ENCODE measurements around the gene MGAT3.
A peak's percentile ranks its signal among the peaks of the same experiment; 100 is the strongest.

Gene MGAT3

GRCh38 chr22:39491696-39492095 is 34.9 kb downstream of the MGAT3 start:
- ATAC-seq (replicated peaks) (no peak), DNase-seq (no peak)
- Mint-ChIP-seq H3K36me3 (peaks cover 4 to 8% of the 10 kb centered on the region in 2 donors), H3K4me1 (peaks cover 31 to 47% of the 10 kb centered on the region in 2 donors), H3K9me3 (no peaks in the 10 kb centered on the region), H3K27me3 (no peaks in the 10 kb centered on the region), H3K27ac (no peak overlapping the region), H3K4me3 (no peak overlapping the region)

GRCh38 chr22:39492186-39492585 is 35.4 kb downstream of the MGAT3 start:
- Mint-ChIP-seq H3K27ac (no peak overlapping the region), H3K9me3 (no peaks in the 10 kb centered on the region), H3K4me3 (no peak overlapping the region), H3K36me3 (peaks cover 4 to 8% of the 10 kb centered on the region in 2 donors), H3K27me3 (no peaks in the 10 kb centered on the region), H3K4me1 (peaks cover 31 to 50% of the 10 kb centered on the region in 2 donors)
- DNase-seq (no peak), ATAC-seq (replicated peaks) (no peak)

- no peak for DNase-seq
- H3K27me3 Mint-ChIP-seq, result no peaks in the 10 kb centered on the region
- no peak for ATAC-seq (replicated peaks)
- H3K4me3 Mint-ChIP-seq, result no peak overlapping the region
- no peaks in the 10 kb centered on the region for H3K9me3 Mint-ChIP-seq
- H3K36me3 Mint-ChIP-seq, result no peaks in the 10 kb centered on the region
- H3K4me1 Mint-ChIP-seq, result peaks cover 31 to 50% of the 10 kb centered on the region in 2 donors
- H3K27ac Mint-ChIP-seq, result no peak overlapping the region
Measured at GRCh38 chr22:39493759-39494158, 36.9 kb downstream of the MGAT3 start.

- DNase-seq, result no peak
- Mint-ChIP-seq H3K36me3 (no peaks in the 10 kb centered on the region), H3K27me3 (no peaks in the 10 kb centered on the region), H3K27ac (no peak overlapping the region), H3K4me1 (peaks cover 29 to 43% of the 10 kb centered on the region in 2 donors), H3K4me3 (no peak overlapping the region), H3K9me3 (no peaks in the 10 kb centered on the region)
- ATAC-seq (replicated peaks), result no peak
Measured at GRCh38 chr22:39494471-39495120, 37.8 kb downstream of the MGAT3 start.

- Mint-ChIP-seq H3K36me3 (no peaks in the 10 kb centered on the region), H3K27me3 (no peaks in the 10 kb centered on the region), H3K4me1 (peaks cover 22 to 38% of the 10 kb centered on the region in 2 donors), H3K27ac (no peak overlapping the region), H3K9me3 (no peaks in the 10 kb centered on the region), H3K4me3 (no peak overlapping the region)
- peak; percentile 89 for ATAC-seq (replicated peaks)
- peak; percentile 40 for DNase-seq
Measured at GRCh38 chr22:39496131-39496838, 39.5 kb downstream of the MGAT3 start.

GRCh38 chr22:39497429-39497828 is 40.6 kb downstream of the MGAT3 start:
- no peak for ATAC-seq (replicated peaks)
- Mint-ChIP-seq H3K4me3 (no peak overlapping the region), H3K27me3 (no peaks in the 10 kb centered on the region), H3K27ac (no peak overlapping the region), H3K36me3 (peaks cover 3 to 4% of the 10 kb centered on the region in 2 donors), H3K4me1 (peaks cover 25 to 45% of the 10 kb centered on the region in 2 donors), H3K9me3 (no peaks in the 10 kb centered on the region)
- DNase-seq, result no peak

GRCh38 chr22:39498368-39498767 is 41.6 kb downstream of the MGAT3 start:
- Mint-ChIP-seq H3K4me1 (peaks cover 20 to 42% of the 10 kb centered on the region in 2 donors), H3K9me3 (no peaks in the 10 kb centered on the region), H3K4me3 (no peak overlapping the region), H3K36me3 (peaks cover 3 to 4% of the 10 kb centered on the region in 2 donors), H3K27me3 (no peaks in the 10 kb centered on the region), H3K27ac (no peak overlapping the region)
- ATAC-seq (replicated peaks) (no peak), DNase-seq (no peak)

- no peak for ATAC-seq (replicated peaks)
- peaks cover 22 to 42% of the 10 kb centered on the region in 2 donors for H3K4me1 Mint-ChIP-seq
- H3K27ac Mint-ChIP-seq, result peak overlapping the region; percentile 60
Measured at GRCh38 chr22:39498802-39499201, 42.0 kb downstream of the MGAT3 start.

GRCh38 chr22:39500101-39500500 is 43.3 kb downstream of the MGAT3 start:
- no peaks in the 10 kb centered on the region for H3K9me3 Mint-ChIP-seq
- H3K36me3 Mint-ChIP-seq, result peaks cover 10 to 16% of the 10 kb centered on the region in 2 donors
- H3K4me3 Mint-ChIP-seq, result no peak overlapping the region
- no peak overlapping the region for H3K27ac Mint-ChIP-seq
- DNase-seq, result no peak
- no peak for ATAC-seq (replicated peaks)
- H3K4me1 Mint-ChIP-seq, result peaks cover 19 to 47% of the 10 kb centered on the region in 2 donors
- no peaks in the 10 kb centered on the region for H3K27me3 Mint-ChIP-seq

More at GRCh38 chr22:39498802-39499201, 42.0 kb downstream of the MGAT3 start:
- DNase-seq, result no peak
- Mint-ChIP-seq H3K27me3 (no peaks in the 10 kb centered on the region), H3K4me3 (no peak overlapping the region), H3K36me3 (peaks cover 3 to 8% of the 10 kb centered on the region in 2 donors), H3K9me3 (no peaks in the 10 kb centered on the region)

- peak overlapping the region; percentile 86 to 95 for H3K4me3 Mint-ChIP-seq
- H3K27me3 Mint-ChIP-seq, result no peaks in the 10 kb centered on the region
- no peaks in the 10 kb centered on the region for H3K9me3 Mint-ChIP-seq
- peaks cover 23 to 31% of the 10 kb centered on the region in 2 donors for H3K36me3 Mint-ChIP-seq
- peak overlapping the region; percentile 94 for H3K27ac Mint-ChIP-seq
- ATAC-seq (replicated peaks) (peak; percentile 45 to 51), DNase-seq (no peak)
- peaks cover 23 to 42% of the 10 kb centered on the region in 2 donors for H3K4me1 Mint-ChIP-seq
Measured at GRCh38 chr22:39501644-39502108, 44.9 kb downstream of the MGAT3 start.

- Mint-ChIP-seq H3K27ac (peak within 1 kb of the TSS; percentile 94), H3K27me3 (no peaks in the 10 kb centered on the region), H3K9me3 (no peaks in the 10 kb centered on the region), H3K4me3 (peak within 1 kb of the TSS; percentile 86 to 95), H3K4me1 (peaks cover 23 to 43% of the 10 kb centered on the region in 2 donors), H3K36me3 (peaks cover 25 to 33% of the 10 kb centered on the region in 2 donors)
- DNase-seq, result peak; percentile 92
- peak; percentile 98 to 99 for ATAC-seq (replicated peaks)
Measured at GRCh38 chr22:39502109-39502788, 45.4 kb downstream of the MGAT3 start, which contains the start of gene MIEF1. Gene MIEF1, plus strand, starts transcription at chr22:39502290. Its CDS starts 9,005 bp downstream, at chr22:39511295.

- DNase-seq (no peak), ATAC-seq (replicated peaks) (no peak)
- Mint-ChIP-seq H3K36me3 (peaks cover 25 to 33% of the 10 kb centered on the region in 2 donors), H3K27ac (peak overlapping the region; percentile 79), H3K9me3 (no peaks in the 10 kb centered on the region), H3K27me3 (no peaks in the 10 kb centered on the region), H3K4me1 (peaks cover 23 to 43% of the 10 kb centered on the region in 2 donors), H3K4me3 (peak overlapping the region; percentile 86 to 95)
Measured at GRCh38 chr22:39502789-39503409, 46.1 kb downstream of the MGAT3 start.

- ATAC-seq (replicated peaks), result peak in 1 of 2 donors; percentile 14
- H3K9me3 Mint-ChIP-seq, result no peaks in the 10 kb centered on the region
- DNase-seq, result no peak
- peaks cover 28 to 40% of the 10 kb centered on the region in 2 donors for H3K36me3 Mint-ChIP-seq
- H3K4me1 Mint-ChIP-seq, result peaks cover 28 to 50% of the 10 kb centered on the region in 2 donors
- H3K27me3 Mint-ChIP-seq, result no peaks in the 10 kb centered on the region
- H3K4me3 Mint-ChIP-seq, result peak overlapping the region; percentile 86 to 95
- H3K27ac Mint-ChIP-seq, result peak overlapping the region; percentile 79
Measured at GRCh38 chr22:39503630-39504029, 46.8 kb downstream of the MGAT3 start.

- peaks cover 28 to 54% of the 10 kb centered on the region in 2 donors for H3K4me1 Mint-ChIP-seq
- no peak overlapping the region for H3K27ac Mint-ChIP-seq
- ATAC-seq (replicated peaks), result no peak
- peak overlapping the region; percentile 50 to 95 for H3K4me3 Mint-ChIP-seq
- no peak for DNase-seq
- H3K36me3 Mint-ChIP-seq, result peaks cover 30 to 43% of the 10 kb centered on the region in 2 donors
- H3K27me3 Mint-ChIP-seq, result no peaks in the 10 kb centered on the region
- no peaks in the 10 kb centered on the region for H3K9me3 Mint-ChIP-seq
Measured at GRCh38 chr22:39504071-39504470, 47.3 kb downstream of the MGAT3 start.
